IMR-90 (cell line): Measurements from ENCODE around the gene STX17. TPM values are rescaled to one million over a fixed set of nuclear protein-coding genes. Genes with fewer than 3 reads are reported as not detected.

Experiments used
- ATAC-seq: fragments of 200-7000 bp; cut with Tn5 transposase; 2 replicates; pipeline ENCODE4 v1.9.1; 2020; ENCODE audit warnings: low read depth, mild to moderate bottlenecking, moderate library complexity
- BruUV-seq: library from RNA; stranded (reverse); fragments of 400-500 nt; replicated peaks from 2 replicates; lab custom pipeline; 2021; lab: Mats Ljungman, UMichigan
- CTCF ChIA-PET: fragments of 300-600 bp; formaldehyde crosslinking; extraction: SDS; loops from one replicate; lab custom pipeline; 2021; ENCODE audit warnings: antibody characterized with exemption; lab: Yijun Ruan, JAX
- POLR2A ChIA-PET: fragments of 300-600 bp; sonication (Branson Sonifier 250); formaldehyde crosslinking; loops from one replicate; lab custom pipeline; 2022; ENCODE audit warnings: antibody characterized with exemption; ENCODE audit not compliant: unreplicated experiment; lab: Charles Lee
- DNase-seq: peaks from one replicate; pipeline ENCODE4 v3.0.0; 2013
- H2AFZ ChIP-seq: replicated peaks from 2 replicates; pipeline ENCODE3; 2013; ENCODE audit warnings: low read length, mild to moderate bottlenecking; ENCODE audit not compliant: poor library complexity
- H2AK5ac ChIP-seq: 2 replicates; pipeline ENCODE4 v1.6.1; 2013; ENCODE audit warnings: low read depth, low read length, inconsistent platforms
- H2AK9ac ChIP-seq: replicated peaks from 2 replicates; pipeline ENCODE3; 2013; ENCODE audit warnings: mild to moderate bottlenecking, low read depth, low read length, moderate library complexity; ENCODE audit not compliant: poor library complexity
- H2BK120ac ChIP-seq: 2 replicates; pipeline ENCODE4 v1.6.1; 2013; ENCODE audit warnings: low read depth, low read length, inconsistent platforms
- H2BK15ac ChIP-seq: 3 replicates; pipeline ENCODE4 v1.6.1; 2013; ENCODE audit warnings: low read depth, low read length, inconsistent platforms
- H2BK20ac ChIP-seq: 2 replicates; pipeline ENCODE4 v1.6.1; 2013; ENCODE audit warnings: low read depth, mild to moderate bottlenecking, inconsistent platforms, low read length, moderate library complexity
- H2BK5ac ChIP-seq: 2 replicates; pipeline ENCODE4 v1.6.1; 2013; ENCODE audit warnings: mild to moderate bottlenecking, low read depth, low read length, inconsistent platforms; ENCODE audit not compliant: poor library complexity, severe bottlenecking
- H3K14ac ChIP-seq: replicated peaks from 2 replicates; pipeline ENCODE4 v1.6.1; 2013; ENCODE audit warnings: low read depth, low read length, inconsistent platforms
- H3K18ac ChIP-seq: 2 replicates; pipeline ENCODE4 v1.6.1; 2013; ENCODE audit warnings: low read depth, low read length, control low read depth
- H3K23ac ChIP-seq: 2 replicates; pipeline ENCODE4 v1.6.1; 2013; ENCODE audit warnings: low read depth, low read length, inconsistent platforms
- H3K27ac ChIP-seq: 2 replicates; pipeline ENCODE4 v1.5.1; 2013; ENCODE audit warnings: mild to moderate bottlenecking, control low read depth, low read length; ENCODE audit not compliant: insufficient read depth
- H3K27me3 ChIP-seq: 2 replicates; pipeline ENCODE4 v1.6.1; 2013; ENCODE audit warnings: low read length; ENCODE audit not compliant: control insufficient read depth, insufficient read depth
- H3K36me3 ChIP-seq: 2 replicates; pipeline ENCODE4 v1.6.1; 2013; ENCODE audit warnings: low read length, mixed read lengths; ENCODE audit not compliant: control insufficient read depth, insufficient read depth
- H3K4ac ChIP-seq: 2 replicates; pipeline ENCODE4 v1.6.1; 2013; ENCODE audit warnings: low read depth, low read length, inconsistent platforms
- H3K4me1 ChIP-seq: 2 replicates; pipeline ENCODE4 v1.6.1; 2013; ENCODE audit warnings: low read length, mixed read lengths; ENCODE audit not compliant: control insufficient read depth, insufficient read depth
- H3K4me2 ChIP-seq: 2 replicates; pipeline ENCODE4 v1.6.1; 2013; ENCODE audit warnings: low read depth, mild to moderate bottlenecking, control low read depth, low read length, moderate library complexity
- H3K4me3 ChIP-seq: 2 replicates; pipeline ENCODE4 v1.5.1; 2013; ENCODE audit warnings: low read depth, mild to moderate bottlenecking, control low read depth, low read length, moderate library complexity; ENCODE audit not compliant: insufficient read depth
- H3K56ac ChIP-seq: 2 replicates; pipeline ENCODE4 v1.6.1; 2013; ENCODE audit warnings: low read length, inconsistent platforms; ENCODE audit not compliant: insufficient read depth; ENCODE audit errors: extremely low read depth
- H3K79me1 ChIP-seq, 2 experiments: 2 replicates each; pipeline ENCODE4 v1.6.1; 2013; ENCODE audit warnings: low read length in 2 of 2, inconsistent platforms in 1 of 2, low read depth in 1 of 2
- H3K9ac ChIP-seq: 2 replicates; pipeline ENCODE4 v1.6.1; 2013; ENCODE audit warnings: low read depth, low read length, control low read depth
- H3K9me1 ChIP-seq: 2 replicates; pipeline ENCODE4 v1.6.1; 2013; ENCODE audit warnings: low read length, inconsistent platforms; ENCODE audit not compliant: insufficient read depth
- H3K9me3 ChIP-seq: 2 replicates; pipeline ENCODE4 v1.6.1; 2013; ENCODE audit warnings: low read length; ENCODE audit not compliant: control insufficient read depth, insufficient read depth
- H4K20me1 ChIP-seq: 2 replicates; pipeline ENCODE4 v1.6.1; 2013; ENCODE audit warnings: low read length, inconsistent platforms; ENCODE audit not compliant: insufficient read depth
- H4K5ac ChIP-seq: 2 replicates; pipeline ENCODE4 v1.6.1; 2013; ENCODE audit warnings: mild to moderate bottlenecking, low read depth, low read length, control low read depth
- H4K8ac ChIP-seq, 2 experiments: 2 replicates each; pipeline ENCODE4 v1.6.1; 2013; ENCODE audit warnings: low read depth in 2 of 2, low read length in 2 of 2, control low read depth in 1 of 2, inconsistent platforms in 1 of 2
- H4K91ac ChIP-seq: 2 replicates; pipeline ENCODE4 v1.6.1; 2013; ENCODE audit warnings: low read depth, low read length, inconsistent platforms; ENCODE audit not compliant: insufficient read depth
- CEBPB ChIP-seq: IDR thresholded peaks from 2 replicates; pipeline ENCODE4 v1.6.1; 2012; ENCODE audit warnings: low read depth, low read length, improper control_type of control experiment
- RCOR1 ChIP-seq: IDR thresholded peaks from 2 replicates; pipeline ENCODE4 v1.6.1; 2012; ENCODE audit warnings: mild to moderate bottlenecking, low read length, improper control_type of control experiment; ENCODE audit not compliant: insufficient replicate concordance
- RFX5 ChIP-seq: IDR thresholded peaks from 2 replicates; pipeline ENCODE4 v1.8.0; 2012; ENCODE audit warnings: low read depth, mild to moderate bottlenecking, low read length, moderate library complexity
- SMC3 ChIP-seq: fragments of 150-350 bp; IDR thresholded peaks from 2 replicates; pipeline ENCODE4 v1.6.1; 2016; ENCODE audit warnings: low read depth, mild to moderate bottlenecking, antibody characterized with exemption, low read length, moderate library complexity
- WGBS, 2 experiments: methylation state at CpG; one replicate each; pipeline versions ENCODE4 v1.1.5 to v1.1.7; 2013; ENCODE audit warnings: missing lambda C conversion rate in 2 of 2; ENCODE audit not compliant: insufficient read length in 1 of 2; ENCODE audit errors: extremely low coverage in 2 of 2; 5-methylcytosine and 5-hydroxymethylcytosine counted together
- dilution Hi-C: fragments of 300-500 bp; cut with HindIII; formaldehyde crosslinking; loops from one replicate; pipeline ENCODE4 v1.14.3; 2018; ENCODE audit warnings: low sequenced_read_pairs; ENCODE audit not compliant: unreplicated experiment
- in situ Hi-C: fragments of 300-500 bp; cut with MboI; formaldehyde crosslinking; loops from 3 replicates; pipeline ENCODE4 v1.14.3; 2019; ENCODE audit warnings: low sequenced_read_pairs, inconsistent platforms, mixed read lengths
- intact Hi-C: fragments of 100-400 bp; cut with micrococcal nuclease; formaldehyde crosslinking; loops from 2 replicates; pipeline ENCODE4 v1.10.0; 2022
- polyA plus RNA-seq, 3 experiments: library from polyadenylated mRNA; depleted of rRNA; stranded (reverse); fragments of >200 nt; gene quantifications; 2 replicates each; pipeline ENCODE4 v1.2.3, GENCODE V29; 2012; ENCODE audit warnings: low replicate concordance in 1 of 3
- total RNA-seq: library from RNA; depleted of rRNA; stranded (reverse); fragments of >200 nt; gene quantifications from 2 replicates; pipeline ENCODE4 v1.2.3, GENCODE V29; 2012
- TF ChIP-seq, protein P1 (sequence below): conservative IDR thresholded peaks from 2 replicates; pipeline ENCODE4 v1.5.1; 2012; ENCODE audit warnings: mild to moderate bottlenecking, low read depth, low read length, improper control_type of control experiment

Gene STX17
- total and polyA plus RNA-seq, 2 of the 4 experiments (the other 2 are of a cell fraction), result 6.2 to 11.7 TPM

DNA sequence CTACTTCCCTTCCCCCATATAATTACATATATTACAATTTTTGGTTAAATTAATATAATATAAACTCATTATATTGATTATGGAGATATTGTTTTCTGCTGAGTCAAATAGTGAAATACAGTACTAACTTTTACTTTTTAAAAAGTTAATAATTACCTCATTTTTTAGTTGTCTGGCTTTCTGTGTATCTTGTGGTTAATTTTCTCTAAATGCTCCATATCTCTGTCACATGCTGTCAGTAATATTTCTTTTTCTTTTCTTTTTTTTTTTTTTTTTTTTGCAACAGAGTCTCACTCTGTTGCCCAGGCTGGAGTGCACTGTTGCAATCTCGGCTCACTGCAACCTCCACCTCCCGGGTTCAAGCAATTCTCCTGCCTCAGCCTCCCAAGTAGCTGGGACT is 23.2 kb downstream of the STX17 start:
- Histone ChIP-seq H2BK5ac (no peak overlapping the region), H4K8ac (no peak overlapping the region), H2AFZ (no peak overlapping the region), H3K4ac (no peak overlapping the region), H3K18ac (no peak overlapping the region), H3K4me2 (no peak overlapping the region), H3K9me1 (no peaks in the 10 kb centered on the region), H2AK5ac (no peak overlapping the region), H4K91ac (no peak overlapping the region), H2BK15ac (no peak overlapping the region), H2BK20ac (no peak overlapping the region), H3K4me3 (no peak overlapping the region), H3K27me3 (no peaks in the 10 kb centered on the region), H3K56ac (no peak overlapping the region), H4K5ac (no peak overlapping the region), H3K27ac (no peak overlapping the region), H3K23ac (no peak overlapping the region), H2BK120ac (no peak overlapping the region), H3K14ac (no peak overlapping the region), H3K36me3 (peaks cover 3% of the 10 kb centered on the region; the same call in 1 of the 2 replicates), H3K9me3 (0 out of 2 replicates have a peak, but pooled peaks cover 3% of the 10 kb centered on the region), H2AK9ac (no peak overlapping the region), H3K4me1 (no peaks in the 10 kb centered on the region; the same call in 1 of the 2 replicates), H3K79me1 (no peaks in the 10 kb centered on the region), H4K20me1 (no peaks in the 10 kb centered on the region), H3K9ac (no peak overlapping the region)
- no CpG with 5 or more reads among the region's 2 CpGs for WGBS, 2 experiments
- intact Hi-C loops (no loop called here), dilution Hi-C loops (no loop called here), in situ Hi-C loops (no loop called here)
- CTCF ChIA-PET, result interaction anchor here (0.7 kb wide), 1 partner anchor 46 kb away, joined by 3 read pairs; no protein-coding TSS in a partner anchor
- ATAC-seq (no peak), DNase-seq (no peak)
- BruUV-seq, result no TSS peak
- POLR2A ChIA-PET, result no interaction called here
- no peak for TF ChIP-seq CEBPB
- no peak for TF ChIP-seq RFX5
- no peak for TF ChIP-seq RCOR1
- no peak for TF ChIP-seq SMC3
- TF ChIP-seq, protein P1, sequence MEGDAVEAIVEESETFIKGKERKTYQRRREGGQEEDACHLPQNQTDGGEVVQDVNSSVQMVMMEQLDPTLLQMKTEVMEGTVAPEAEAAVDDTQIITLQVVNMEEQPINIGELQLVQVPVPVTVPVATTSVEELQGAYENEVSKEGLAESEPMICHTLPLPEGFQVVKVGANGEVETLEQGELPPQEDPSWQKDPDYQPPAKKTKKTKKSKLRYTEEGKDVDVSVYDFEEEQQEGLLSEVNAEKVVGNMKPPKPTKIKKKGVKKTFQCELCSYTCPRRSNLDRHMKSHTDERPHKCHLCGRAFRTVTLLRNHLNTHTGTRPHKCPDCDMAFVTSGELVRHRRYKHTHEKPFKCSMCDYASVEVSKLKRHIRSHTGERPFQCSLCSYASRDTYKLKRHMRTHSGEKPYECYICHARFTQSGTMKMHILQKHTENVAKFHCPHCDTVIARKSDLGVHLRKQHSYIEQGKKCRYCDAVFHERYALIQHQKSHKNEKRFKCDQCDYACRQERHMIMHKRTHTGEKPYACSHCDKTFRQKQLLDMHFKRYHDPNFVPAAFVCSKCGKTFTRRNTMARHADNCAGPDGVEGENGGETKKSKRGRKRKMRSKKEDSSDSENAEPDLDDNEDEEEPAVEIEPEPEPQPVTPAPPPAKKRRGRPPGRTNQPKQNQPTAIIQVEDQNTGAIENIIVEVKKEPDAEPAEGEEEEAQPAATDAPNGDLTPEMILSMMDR, result no peak
